Measurements from ENCODE around the gene SLC9C1.

SLC9C1 gene

GRCh38 chr3:112304611-112305010, 10.6 kb upstream of the SLC9C1 start:
- no peak for DNase-seq

- no peak for DNase-seq
Measured at GRCh38 chr3:112303764-112304325, 9.8 kb upstream of the SLC9C1 start.

GRCh38 chr3:112302881-112303763, 9.1 kb upstream of the SLC9C1 start:
- DNase-seq, result no peak

- DNase-seq, result no peak
Measured at GRCh38 chr3:112302150-112302830, 8.3 kb upstream of the SLC9C1 start.

GRCh38 chr3:112298781-112299180, 4.8 kb upstream of the SLC9C1 start:
- DNase-seq, result no peak

- no peak for DNase-seq
Measured at GRCh38 chr3:112297714-112298113, 3.7 kb upstream of the SLC9C1 start.

- DNase-seq, result no peak
Measured at GRCh38 chr3:112289011-112289410, 5.0 kb downstream of the SLC9C1 start.

- DNase-seq, result no peak
Measured at GRCh38 chr3:112280266-112280665, 13.8 kb downstream of the SLC9C1 start.

GRCh38 chr3:112273536-112273935, 20.5 kb downstream of the SLC9C1 start:
- DNase-seq, result no peak

GRCh38 chr3:112261742-112262141, 32.3 kb downstream of the SLC9C1 start:
- no peak for DNase-seq

GRCh38 chr3:112260563-112260962, 33.5 kb downstream of the SLC9C1 start:
- DNase-seq, result no peak

- DNase-seq, result no peak
Measured at GRCh38 chr3:112253301-112253971, 40.6 kb downstream of the SLC9C1 start.

- DNase-seq, result no peak
Measured at GRCh38 chr3:112247900-112248299, 46.1 kb downstream of the SLC9C1 start.

GRCh38 chr3:112247350-112247749, 46.7 kb downstream of the SLC9C1 start:
- DNase-seq, result no peak

- no peak for DNase-seq
Measured at GRCh38 chr3:112233083-112233482, 60.9 kb downstream of the SLC9C1 start.

- DNase-seq, result no peak
Measured at GRCh38 chr3:112231727-112232126, 62.3 kb downstream of the SLC9C1 start.

- DNase-seq, result no peak
Measured at GRCh38 chr3:112230033-112230432, 64.0 kb downstream of the SLC9C1 start.

GRCh38 chr3:112228786-112229185, 65.2 kb downstream of the SLC9C1 start:
- DNase-seq, result no peak

GRCh38 chr3:112200317-112200666, 93.7 kb downstream of the SLC9C1 start:
- no peak for DNase-seq

- DNase-seq, result no peak
Measured at GRCh38 chr3:112199622-112200316, 94.2 kb downstream of the SLC9C1 start.

- no peak for DNase-seq
Measured at GRCh38 chr3:112197131-112197530, 96.9 kb downstream of the SLC9C1 start.

GRCh38 chr3:112187300-112187699, 106.7 kb downstream of the SLC9C1 start:
- DNase-seq, result no peak

All from KG1 (cell line).